DOHH2 (cell line): ENCODE data around the gene GSAP.

ENCODE experiments used
- H3F3A ChIP-seq: fragments of 200-600 bp; sonication (generic), shearing (Covaris generic); 2 replicates; pipeline ENCODE4 v1.6.0; 2016; ENCODE audit warnings: antibody characterized with exemption, mild to moderate bottlenecking; ENCODE audit not compliant: control insufficient read depth, insufficient read depth
- H3K27ac ChIP-seq: fragments of 200-600 bp; sonication (generic); 2 replicates; pipeline ENCODE4 v1.5.1; 2014; ENCODE audit warnings: low read depth, mild to moderate bottlenecking, low read length, moderate library complexity
- H3K27me3 ChIP-seq: fragments of 200-600 bp; sonication (generic); 2 replicates; pipeline ENCODE4 v1.6.1; 2014; ENCODE audit warnings: mild to moderate bottlenecking, low read length, mixed read lengths; ENCODE audit not compliant: control insufficient read depth
- H3K36me3 ChIP-seq: fragments of 200-600 bp; sonication (generic); 2 replicates; pipeline ENCODE4 v1.6.1; 2014; ENCODE audit warnings: mild to moderate bottlenecking, low read length, moderate library complexity, mixed read lengths; ENCODE audit not compliant: control insufficient read depth
- H3K4me1 ChIP-seq: fragments of 200-600 bp; sonication (generic); 2 replicates; pipeline ENCODE4 v1.6.1; 2014; ENCODE audit warnings: mild to moderate bottlenecking, low read length, mixed read lengths; ENCODE audit not compliant: control insufficient read depth
- H3K4me2 ChIP-seq: fragments of 200-600 bp; sonication (generic); 2 replicates; pipeline ENCODE4 v1.6.0; 2014; ENCODE audit warnings: mild to moderate bottlenecking, low read length, moderate library complexity
- H3K4me3 ChIP-seq: fragments of 200-600 bp; sonication (generic); 2 replicates; pipeline ENCODE4 v1.5.1; 2014; ENCODE audit warnings: mild to moderate bottlenecking, low read length, mixed read lengths
- H3K79me2 ChIP-seq: fragments of 200-600 bp; sonication (generic); 2 replicates; pipeline ENCODE4 v1.6.1; 2014; ENCODE audit warnings: mild to moderate bottlenecking, low read length, mixed read lengths; ENCODE audit not compliant: control insufficient read depth
- H3K9me2 ChIP-seq: fragments of 200-600 bp; sonication (generic); replicated peaks from 2 replicates; pipeline ENCODE4 v1.6.1; 2014; ENCODE audit warnings: mild to moderate bottlenecking, low read length, mixed read lengths; ENCODE audit not compliant: control insufficient read depth
- H3K9me3 ChIP-seq: fragments of 200-600 bp; sonication (generic); 2 replicates; pipeline ENCODE4 v1.6.1; 2014; ENCODE audit warnings: antibody characterized with exemption, low read length, mixed read lengths; ENCODE audit not compliant: control insufficient read depth, insufficient read depth
- H4K20me1 ChIP-seq: fragments of 200-600 bp; sonication (generic); 2 replicates; pipeline ENCODE4 v1.6.0; 2014; ENCODE audit warnings: low read depth, mild to moderate bottlenecking, antibody characterized with exemption, low read length, moderate library complexity; ENCODE audit not compliant: control insufficient read depth, insufficient read depth
- CTCF ChIP-seq: fragments of 200-600 bp; sonication (generic); IDR thresholded peaks from one replicate; pipeline ENCODE4 v1.5.1; 2014; ENCODE audit warnings: antibody characterized with exemption, mild to moderate bottlenecking, low read depth, low read length; ENCODE audit not compliant: poor library complexity, severe bottlenecking
- EZH2phosphoT487 ChIP-seq: fragments of 200-600 bp; sonication (generic); IDR thresholded peaks from 2 replicates; pipeline ENCODE4 v1.6.1; 2017; ENCODE audit warnings: borderline replicate concordance, mild to moderate bottlenecking, antibody characterized with exemption, low read length, moderate library complexity, mixed read lengths

GSAP gene

GRCh38 chr7:77426521-77427051, 10.4 kb upstream of the GSAP start:
- Histone ChIP-seq H3K27ac (no peak overlapping the region), H3K79me2 (no peaks in the 10 kb centered on the region), H3K27me3 (peaks cover 30% of the 10 kb centered on the region), H4K20me1 (no peaks in the 10 kb centered on the region), H3K4me3 (no peak overlapping the region), H3K4me2 (no peak overlapping the region), H3K4me1 (no peaks in the 10 kb centered on the region), H3F3A (no peaks in the 10 kb centered on the region), H3K9me3 (no peaks in the 10 kb centered on the region), H3K9me2 (no peaks in the 10 kb centered on the region), H3K36me3 (no peaks in the 10 kb centered on the region)
- TF ChIP-seq EZH2phosphoT487 (no peak), CTCF (no peak)

GRCh38 chr7:77426052-77426404, 9.9 kb upstream of the GSAP start:
- Histone ChIP-seq H3K4me1 (no peaks in the 10 kb centered on the region), H3K27ac (no peak overlapping the region)

GRCh38 chr7:77425101-77426051, 9.2 kb upstream of the GSAP start:
- H3K27me3 ChIP-seq, result peaks cover 33% of the 10 kb centered on the region
- no peaks in the 10 kb centered on the region for H4K20me1 ChIP-seq
- no peaks in the 10 kb centered on the region for H3K4me1 ChIP-seq
- H3K4me2 ChIP-seq, result no peak overlapping the region
- no peak overlapping the region for H3K27ac ChIP-seq
- TF ChIP-seq CTCF (no peak), EZH2phosphoT487 (no peak)
- no peaks in the 10 kb centered on the region for H3K9me3 ChIP-seq
- H3K79me2 ChIP-seq, result no peaks in the 10 kb centered on the region
- H3K9me2 ChIP-seq, result no peaks in the 10 kb centered on the region
- H3K36me3 ChIP-seq, result no peaks in the 10 kb centered on the region
- no peak overlapping the region for H3K4me3 ChIP-seq
- H3F3A ChIP-seq, result no peaks in the 10 kb centered on the region

More at GRCh38 chr7:77426052-77426404, 9.9 kb upstream of the GSAP start:
- H3K9me2 ChIP-seq, result no peaks in the 10 kb centered on the region
- no peaks in the 10 kb centered on the region for H3K36me3 ChIP-seq
- TF ChIP-seq EZH2phosphoT487 (no peak), CTCF (no peak)
- no peak overlapping the region for H3K4me3 ChIP-seq
- no peak overlapping the region for H3K4me2 ChIP-seq
- H3K27me3 ChIP-seq, result peaks cover 33% of the 10 kb centered on the region
- H3K79me2 ChIP-seq, result no peaks in the 10 kb centered on the region
- no peaks in the 10 kb centered on the region for H3F3A ChIP-seq
- H3K9me3 ChIP-seq, result no peaks in the 10 kb centered on the region
- no peaks in the 10 kb centered on the region for H4K20me1 ChIP-seq
